Activated T-helper 1 cell treated with anti-CD3 and anti-CD28 coated beads, Interleukin-12 subunit alpha, Interleukin-12 subunit beta, Interleukin-2, Interleukin-4 antibody, amounts not matched to agents 30 ng/mL and 10 ng/mL and 1 ng/mL, durations not matched to agents 14 hours and 24 hours and 36 hours (primary cell): ENCODE data around the gene BRD1. TPM values are rescaled to one million over a fixed set of nuclear protein-coding genes. Genes with fewer than 3 reads are reported as not detected.

ENCODE experiments used
- DNase-seq: peaks from one replicate; pipeline ENCODE4 v3.0.0; 2021; ENCODE audit warnings: low spot score
- H3K27ac Mint-ChIP-seq: one replicate; pipeline ENCODE4 v1.8.0; 2021; ENCODE audit warnings: mild to moderate bottlenecking, mixed read lengths
- H3K27me3 Mint-ChIP-seq: one replicate; pipeline ENCODE4 v1.8.0; 2022; ENCODE audit warnings: mild to moderate bottlenecking, moderate library complexity, mixed read lengths; ENCODE audit not compliant: insufficient read depth
- H3K36me3 Mint-ChIP-seq: one replicate; pipeline ENCODE4 v1.8.0; 2021; ENCODE audit warnings: low read depth, mixed read lengths
- H3K4me1 Mint-ChIP-seq: one replicate; pipeline ENCODE4 v1.8.0; 2021; ENCODE audit warnings: low read depth, mixed read lengths
- H3K4me3 Mint-ChIP-seq: one replicate; pipeline ENCODE4 v1.8.0; 2021; ENCODE audit warnings: mild to moderate bottlenecking, moderate library complexity, mixed read lengths
- H3K9me3 Mint-ChIP-seq: one replicate; pipeline ENCODE4 v1.8.0; 2021; ENCODE audit warnings: mixed read lengths
- intact Hi-C: fragments of 100-400 bp; cut with micrococcal nuclease; formaldehyde crosslinking; loops from one replicate; pipeline ENCODE4 v1.15.1; 2024
- total RNA-seq: library from RNA; stranded (reverse); gene quantifications from 2 replicates; pipeline ENCODE4 v1.2.3, GENCODE V29; 2022

Gene BRD1
- total RNA-seq, 1 donor from 2014 or later, result 45.5 TPM

- Mint-ChIP-seq H3K9me3 (no peaks in the 10 kb centered on the region), H3K27ac (no peak overlapping the region), H3K4me1 (no peaks in the 10 kb centered on the region), H3K27me3 (no peaks in the 10 kb centered on the region), H3K36me3 (peaks cover 27% of the 10 kb centered on the region), H3K4me3 (no peak overlapping the region)
- intact Hi-C loops, result no loop called here
- DNase-seq, result no peak
Observed at GRCh38 chr22:49798486-49799151, 29.1 kb downstream of the BRD1 start.

- H3K27me3 Mint-ChIP-seq, result no peaks in the 10 kb centered on the region
- intact Hi-C loops, result no loop called here
- H3K4me3 Mint-ChIP-seq, result no peak overlapping the region
- no peak for DNase-seq
- H3K27ac Mint-ChIP-seq, result no peak overlapping the region
- H3K36me3 Mint-ChIP-seq, result peaks cover 32% of the 10 kb centered on the region
- H3K9me3 Mint-ChIP-seq, result no peaks in the 10 kb centered on the region
- peaks cover 7% of the 10 kb centered on the region for H3K4me1 Mint-ChIP-seq
Observed at GRCh38 chr22:49797706-49798105, 30.0 kb downstream of the BRD1 start.

DNA sequence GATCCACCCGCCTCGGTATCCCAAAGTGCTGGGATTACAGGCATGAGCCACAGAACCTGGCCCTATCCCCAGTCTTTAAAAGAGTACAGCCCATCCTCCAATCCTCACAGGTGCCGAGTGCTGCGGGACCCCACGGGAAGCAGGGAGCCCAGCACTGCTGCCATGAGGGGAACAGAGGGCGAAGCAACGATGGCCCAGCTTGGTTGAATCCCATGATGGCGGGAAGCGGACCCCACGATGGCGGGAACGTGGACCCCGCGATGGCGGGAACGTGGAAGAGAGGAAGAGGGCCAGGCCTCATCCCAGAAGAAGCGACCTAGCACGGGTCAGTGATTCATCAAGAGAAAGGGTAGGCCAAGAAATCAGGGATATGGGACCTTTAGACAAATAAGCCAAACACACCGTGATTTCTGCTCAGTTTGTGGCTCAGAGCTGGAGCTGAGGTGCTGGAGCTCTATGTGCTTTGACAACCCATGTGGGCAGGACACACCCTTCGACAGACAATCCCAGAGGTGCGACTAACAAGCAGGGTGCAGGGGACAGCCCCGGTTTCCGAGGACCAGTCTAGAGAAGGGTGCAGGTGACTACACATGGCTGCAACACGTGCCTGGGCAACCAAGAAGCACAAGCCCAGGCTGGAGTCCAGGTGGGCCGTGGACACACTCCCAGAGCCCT is 30.9 kb downstream of the BRD1 start:
- Mint-ChIP-seq H3K9me3 (no peaks in the 10 kb centered on the region), H3K4me3 (no peak overlapping the region), H3K36me3 (peaks cover 34% of the 10 kb centered on the region), H3K27ac (no peak overlapping the region), H3K4me1 (peaks cover 17% of the 10 kb centered on the region), H3K27me3 (no peaks in the 10 kb centered on the region)
- intact Hi-C loops, result no loop called here
- no peak for DNase-seq

- Mint-ChIP-seq H3K27ac (no peak overlapping the region), H3K27me3 (no peaks in the 10 kb centered on the region), H3K9me3 (no peaks in the 10 kb centered on the region), H3K4me1 (peaks cover 29% of the 10 kb centered on the region), H3K36me3 (peaks cover 39% of the 10 kb centered on the region), H3K4me3 (no peak overlapping the region)
- intact Hi-C loops, result no loop called here
- DNase-seq, result no peak
Observed at GRCh38 chr22:49795521-49795920, 32.2 kb downstream of the BRD1 start.

DNA sequence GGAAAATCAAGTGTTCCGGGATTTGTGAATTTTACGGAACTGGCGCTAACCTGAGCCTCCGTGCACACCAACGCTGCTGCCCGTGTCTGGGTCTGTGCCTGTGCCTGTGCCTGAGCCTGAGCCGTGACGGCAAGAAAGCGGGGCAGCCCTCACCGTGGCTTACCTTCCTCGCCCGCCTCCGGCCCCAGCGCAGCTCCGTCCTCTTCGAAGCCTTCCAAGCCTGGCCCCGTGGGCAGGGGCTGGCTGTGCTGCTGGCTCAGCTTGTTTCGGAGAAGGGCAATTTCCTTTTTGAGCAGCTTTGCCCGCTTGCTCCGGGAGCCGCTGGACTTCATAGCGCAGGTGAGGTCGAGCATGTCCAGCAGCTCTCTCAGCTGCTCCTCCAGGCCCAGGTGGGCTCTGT is 33.8 kb downstream of the BRD1 start:
- no peaks in the 10 kb centered on the region for H3K9me3 Mint-ChIP-seq
- H3K4me1 Mint-ChIP-seq, result peaks cover 46% of the 10 kb centered on the region
- no peak overlapping the region for H3K4me3 Mint-ChIP-seq
- H3K36me3 Mint-ChIP-seq, result peaks cover 37% of the 10 kb centered on the region
- no peak overlapping the region for H3K27ac Mint-ChIP-seq
- H3K27me3 Mint-ChIP-seq, result no peaks in the 10 kb centered on the region
- intact Hi-C loops, result no loop called here
- no peak for DNase-seq

- no peak overlapping the region for H3K4me3 Mint-ChIP-seq
- no peak overlapping the region for H3K27ac Mint-ChIP-seq
- DNase-seq, result no peak
- H3K4me1 Mint-ChIP-seq, result peaks cover 47% of the 10 kb centered on the region
- H3K27me3 Mint-ChIP-seq, result no peaks in the 10 kb centered on the region
- intact Hi-C loops, result no loop called here
- no peaks in the 10 kb centered on the region for H3K9me3 Mint-ChIP-seq
- H3K36me3 Mint-ChIP-seq, result peaks cover 37% of the 10 kb centered on the region
Observed at GRCh38 chr22:49793296-49793695, 34.4 kb downstream of the BRD1 start.

- intact Hi-C loops, result no loop called here
- Mint-ChIP-seq H3K27ac (no peak overlapping the region), H3K4me1 (peaks cover 52% of the 10 kb centered on the region), H3K4me3 (no peak overlapping the region), H3K27me3 (no peaks in the 10 kb centered on the region), H3K9me3 (no peaks in the 10 kb centered on the region), H3K36me3 (peaks cover 39% of the 10 kb centered on the region)
- no peak for DNase-seq
Observed at GRCh38 chr22:49792107-49792506, 35.6 kb downstream of the BRD1 start.

DNA sequence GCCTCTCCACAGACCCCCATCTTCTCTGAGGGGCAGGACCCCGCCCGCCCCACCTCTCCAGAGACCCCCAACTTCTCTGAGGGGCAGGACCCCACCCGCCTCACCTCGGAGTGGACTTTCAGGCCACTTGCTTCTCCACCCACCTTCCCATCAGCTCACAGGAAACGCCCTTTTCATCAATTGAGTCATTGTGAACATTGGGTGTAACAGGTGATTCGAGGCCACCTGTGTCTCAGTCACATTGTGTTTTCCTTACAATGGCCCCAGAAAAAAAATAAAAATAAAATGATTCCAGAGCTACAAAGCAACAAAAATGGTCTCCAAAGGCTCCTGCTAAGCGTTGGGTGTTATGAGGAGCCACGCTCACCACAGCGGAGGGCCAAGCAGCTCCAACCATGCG is 36.0 kb downstream of the BRD1 start:
- Mint-ChIP-seq H3K9me3 (no peaks in the 10 kb centered on the region), H3K27me3 (no peaks in the 10 kb centered on the region), H3K36me3 (peaks cover 38% of the 10 kb centered on the region), H3K4me3 (no peak overlapping the region), H3K27ac (peak overlapping the region; percentile 79), H3K4me1 (peaks cover 52% of the 10 kb centered on the region)
- intact Hi-C loops, result no loop called here
- DNase-seq, result no peak

DNA sequence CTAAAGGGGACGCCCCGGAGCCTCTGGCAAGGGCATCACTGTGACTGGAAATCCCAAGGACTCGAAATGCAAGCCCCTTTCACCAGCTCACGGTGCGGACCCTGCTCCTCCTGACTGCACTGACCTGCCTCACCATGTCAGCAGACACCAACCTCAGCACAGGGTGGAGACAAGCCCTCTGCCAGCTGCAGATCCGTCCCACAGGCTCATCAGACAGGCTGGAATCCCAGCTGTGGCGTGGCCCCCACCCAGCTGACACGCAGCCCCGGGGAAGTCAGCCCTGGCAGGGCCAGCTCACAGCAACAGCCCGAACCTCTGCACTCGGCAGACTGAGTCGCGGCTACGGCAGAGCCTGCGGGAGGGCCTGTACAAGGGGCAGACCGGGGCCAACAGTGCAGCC is 36.8 kb downstream of the BRD1 start:
- intact Hi-C loops, result no loop called here
- Mint-ChIP-seq H3K27ac (peak overlapping the region; percentile 80), H3K4me3 (peak overlapping the region; percentile 30), H3K36me3 (peaks cover 43% of the 10 kb centered on the region), H3K27me3 (no peaks in the 10 kb centered on the region), H3K4me1 (peaks cover 52% of the 10 kb centered on the region), H3K9me3 (no peaks in the 10 kb centered on the region)
- no peak for DNase-seq

DNA sequence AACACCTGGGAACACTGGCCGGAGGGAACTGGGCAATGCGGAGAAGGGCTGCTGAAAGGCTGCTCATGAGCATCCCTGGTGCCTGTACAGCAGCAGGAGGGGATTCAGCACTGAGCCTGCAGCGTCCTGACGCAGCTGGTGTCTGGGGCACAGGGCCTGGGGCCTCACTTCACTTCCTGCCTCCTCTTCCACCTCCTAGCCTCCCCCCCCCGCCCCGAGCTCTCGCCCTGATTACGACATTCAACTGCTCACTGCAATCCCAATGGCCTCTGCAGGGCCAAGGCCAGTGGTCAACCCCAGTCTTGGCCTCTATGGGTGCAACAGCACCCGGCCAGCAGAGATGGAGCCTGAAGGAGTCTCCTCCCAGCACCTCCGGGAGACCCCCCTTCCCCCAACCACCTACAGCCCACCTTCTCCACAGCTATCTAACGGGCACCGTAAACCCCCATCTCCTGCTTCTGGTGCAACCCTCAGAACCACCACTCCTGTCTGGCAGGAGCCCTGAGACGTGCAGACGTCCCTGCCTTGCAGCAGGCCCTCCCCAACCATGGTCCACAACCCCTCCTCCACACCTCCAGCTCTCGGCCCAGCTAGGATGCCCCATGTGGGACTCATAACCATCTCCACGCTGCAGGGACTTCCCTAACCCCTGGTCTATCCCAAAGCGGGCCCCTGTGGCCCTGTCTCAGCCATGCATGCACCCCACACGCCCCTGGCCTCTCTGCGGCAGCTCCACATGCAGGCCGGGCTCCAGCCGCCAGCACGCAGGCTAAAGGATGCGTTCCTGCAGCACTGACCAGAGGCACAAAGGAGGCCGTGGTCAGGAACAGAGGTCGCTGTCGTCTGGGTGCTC is 38.2 kb downstream of the BRD1 start:
- peak overlapping the region; percentile 42 for H3K4me3 Mint-ChIP-seq
- no peaks in the 10 kb centered on the region for H3K27me3 Mint-ChIP-seq
- H3K36me3 Mint-ChIP-seq, result peaks cover 40% of the 10 kb centered on the region
- peak overlapping the region; percentile 23 for H3K27ac Mint-ChIP-seq
- DNase-seq, result no peak
- intact Hi-C loops, result no loop called here
- no peaks in the 10 kb centered on the region for H3K9me3 Mint-ChIP-seq
- H3K4me1 Mint-ChIP-seq, result peaks cover 52% of the 10 kb centered on the region

GRCh38 chr22:49788504-49788903 is 39.2 kb downstream of the BRD1 start:
- no peak for DNase-seq
- no peaks in the 10 kb centered on the region for H3K27me3 Mint-ChIP-seq
- peaks cover 52% of the 10 kb centered on the region for H3K4me1 Mint-ChIP-seq
- intact Hi-C loops, result no loop called here
- peaks cover 39% of the 10 kb centered on the region for H3K36me3 Mint-ChIP-seq
- H3K27ac Mint-ChIP-seq, result peak overlapping the region; percentile 44
- H3K9me3 Mint-ChIP-seq, result no peaks in the 10 kb centered on the region
- H3K4me3 Mint-ChIP-seq, result no peak overlapping the region

DNA sequence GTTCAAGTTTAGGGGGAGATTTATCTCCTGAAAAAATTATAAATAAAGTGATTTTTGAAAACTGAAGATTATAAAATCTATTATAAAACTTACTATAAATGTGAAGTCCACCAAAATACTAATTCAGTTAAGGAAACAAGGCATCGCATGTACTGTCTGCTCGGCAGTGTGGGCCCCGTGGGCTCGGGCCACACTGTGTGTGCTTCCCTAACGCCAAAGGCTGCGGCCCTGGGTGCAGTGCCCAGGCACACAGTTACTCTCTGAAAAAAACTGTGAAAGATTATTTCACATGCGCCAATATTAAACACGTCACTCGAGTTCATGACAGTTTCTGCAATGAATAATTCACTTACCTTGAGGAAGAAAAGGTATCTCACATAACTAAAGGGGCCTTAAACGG is 39.8 kb downstream of the BRD1 start:
- Mint-ChIP-seq H3K27ac (peak overlapping the region; percentile 42), H3K27me3 (no peaks in the 10 kb centered on the region), H3K36me3 (peaks cover 35% of the 10 kb centered on the region), H3K4me1 (peaks cover 47% of the 10 kb centered on the region), H3K4me3 (no peak overlapping the region), H3K9me3 (no peaks in the 10 kb centered on the region)
- DNase-seq, result no peak
- intact Hi-C loops, result no loop called here
